ENCODE data around the gene SEPTIN8.

GRCh38 chr5:132788990-132789886 lies 12.2 kb upstream of the SEPTIN8 start:
- TF ChIP-seq POLR2A (IDR thresholded peaks at IDR 0.05; ENCODE audit: control extremely low read depth in 1 of 2, low read depth in 2 of 2, low read length in 2 of 2) (no peak), ZNF274 (IDR thresholded peaks at IDR 0.05; ENCODE audit: borderline replicate concordance, extremely low read depth, low read length) (no peak), RAD21 (IDR thresholded peaks at IDR 0.05 in 1 of 2, conservative IDR thresholded peaks at IDR 0.05 in 1 of 2; ENCODE audit: low read depth in 2 of 2, low read length in 2 of 2) (no peak), SRF (IDR thresholded peaks at IDR 0.05; ENCODE audit: low read depth, low read length) (no peak), TAF1 (IDR thresholded peaks at IDR 0.05; ENCODE audit: low read depth, low read length) (no peak), SIN3A (conservative IDR thresholded peaks at IDR 0.05 in 1 of 2, IDR thresholded peaks at IDR 0.05 in 1 of 2; ENCODE audit: low read depth in 1 of 2, low read length in 2 of 2) (no peak), EZH2 (IDR thresholded peaks at IDR 0.05; ENCODE audit: low read depth, low read length, severe bottlenecking) (no peak), TEAD4 (IDR thresholded peaks at IDR 0.05; ENCODE audit: low read depth, low read length) (no peak)
- TF ChIP-seq, protein P1, sequence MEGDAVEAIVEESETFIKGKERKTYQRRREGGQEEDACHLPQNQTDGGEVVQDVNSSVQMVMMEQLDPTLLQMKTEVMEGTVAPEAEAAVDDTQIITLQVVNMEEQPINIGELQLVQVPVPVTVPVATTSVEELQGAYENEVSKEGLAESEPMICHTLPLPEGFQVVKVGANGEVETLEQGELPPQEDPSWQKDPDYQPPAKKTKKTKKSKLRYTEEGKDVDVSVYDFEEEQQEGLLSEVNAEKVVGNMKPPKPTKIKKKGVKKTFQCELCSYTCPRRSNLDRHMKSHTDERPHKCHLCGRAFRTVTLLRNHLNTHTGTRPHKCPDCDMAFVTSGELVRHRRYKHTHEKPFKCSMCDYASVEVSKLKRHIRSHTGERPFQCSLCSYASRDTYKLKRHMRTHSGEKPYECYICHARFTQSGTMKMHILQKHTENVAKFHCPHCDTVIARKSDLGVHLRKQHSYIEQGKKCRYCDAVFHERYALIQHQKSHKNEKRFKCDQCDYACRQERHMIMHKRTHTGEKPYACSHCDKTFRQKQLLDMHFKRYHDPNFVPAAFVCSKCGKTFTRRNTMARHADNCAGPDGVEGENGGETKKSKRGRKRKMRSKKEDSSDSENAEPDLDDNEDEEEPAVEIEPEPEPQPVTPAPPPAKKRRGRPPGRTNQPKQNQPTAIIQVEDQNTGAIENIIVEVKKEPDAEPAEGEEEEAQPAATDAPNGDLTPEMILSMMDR (IDR thresholded peaks at IDR 0.05; ENCODE audit: control extremely low read depth in 1 of 3, insufficient read depth in 1 of 3, low read depth in 1 of 3, low read length in 3 of 3) = no peak
- TF ChIP-seq, protein P2, sequence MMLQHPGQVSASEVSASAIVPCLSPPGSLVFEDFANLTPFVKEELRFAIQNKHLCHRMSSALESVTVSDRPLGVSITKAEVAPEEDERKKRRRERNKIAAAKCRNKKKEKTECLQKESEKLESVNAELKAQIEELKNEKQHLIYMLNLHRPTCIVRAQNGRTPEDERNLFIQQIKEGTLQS (IDR thresholded peaks at IDR 0.05; ENCODE audit: insufficient read depth, low read depth, low read length) = no peak

All from H1 (cell line).